Measurements from ENCODE around the gene ZFP1. TPM values are rescaled to one million over a fixed set of nuclear protein-coding genes. Genes with fewer than 3 reads are reported as not detected.
"Not testable (repeated sequence)": the region's sequence is repeated elsewhere in the genome, so short reads cannot be mapped to it uniquely, and the experiment has no call there.

The ZFP1 gene
- polyA plus RNA-seq, 5 donors = 18.6 to 30.5 (median 22.0) TPM

DNA sequence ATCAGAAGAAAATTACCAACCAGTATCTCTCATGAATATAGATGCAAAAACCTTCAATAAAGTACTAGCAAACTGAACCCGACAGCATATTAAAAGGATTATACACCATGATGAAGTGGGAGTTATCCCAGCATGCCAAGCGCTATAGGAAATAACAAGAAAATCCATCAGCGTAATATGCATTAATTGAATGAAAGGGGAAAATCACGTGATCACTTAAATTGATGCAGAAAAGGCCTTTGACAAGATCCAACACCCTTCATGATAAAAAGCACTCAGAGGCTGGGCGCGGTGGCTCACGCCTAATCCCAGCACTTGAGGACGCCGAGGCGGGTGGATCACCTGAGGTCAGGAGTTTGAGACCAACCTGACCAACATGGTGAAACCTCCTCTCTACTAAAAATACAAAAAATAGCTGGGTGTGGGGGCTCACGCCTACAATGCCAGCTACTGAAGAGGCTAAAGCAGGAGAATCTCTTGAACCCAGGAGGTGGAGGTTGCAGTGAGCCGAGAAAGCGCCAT lies 53.8 kb downstream of the ZFP1 start:
- DNase-seq = no peak

DNA sequence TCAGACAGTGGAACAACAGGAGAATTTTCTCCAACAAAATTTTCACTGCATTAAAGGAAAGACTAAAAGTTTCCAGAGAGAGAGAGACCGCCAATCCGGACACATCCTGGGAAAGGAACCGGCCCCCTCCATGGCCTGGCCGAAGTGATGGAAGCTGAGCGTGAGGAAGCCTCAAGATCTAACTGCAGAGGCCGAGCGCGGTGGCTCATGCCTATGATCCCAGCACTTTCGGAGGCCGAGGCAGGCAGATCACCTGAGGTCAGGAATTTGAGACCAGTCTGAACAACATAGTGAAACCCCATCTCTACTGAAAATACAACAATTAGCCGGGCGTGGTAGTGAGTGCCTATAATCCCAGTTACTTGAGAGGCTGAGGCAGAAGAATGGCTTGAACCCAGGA lies 54.8 kb downstream of the ZFP1 start:
- DNase-seq = no peak

- DNase-seq = no peak
Observed at GRCh38 chr16:75203667-75204409, 55.5 kb downstream of the ZFP1 start.

- DNase-seq = no peak
Observed at GRCh38 chr16:75204410-75204758, 56.1 kb downstream of the ZFP1 start.

GRCh38 chr16:75204905-75205304 lies 56.6 kb downstream of the ZFP1 start:
- not testable (repeated sequence) for DNase-seq

GRCh38 chr16:75205438-75205837 lies 57.1 kb downstream of the ZFP1 start:
- DNase-seq = not testable (repeated sequence)

GRCh38 chr16:75205961-75206748 lies 57.8 kb downstream of the ZFP1 start:
- DNase-seq = not testable (repeated sequence)

DNA sequence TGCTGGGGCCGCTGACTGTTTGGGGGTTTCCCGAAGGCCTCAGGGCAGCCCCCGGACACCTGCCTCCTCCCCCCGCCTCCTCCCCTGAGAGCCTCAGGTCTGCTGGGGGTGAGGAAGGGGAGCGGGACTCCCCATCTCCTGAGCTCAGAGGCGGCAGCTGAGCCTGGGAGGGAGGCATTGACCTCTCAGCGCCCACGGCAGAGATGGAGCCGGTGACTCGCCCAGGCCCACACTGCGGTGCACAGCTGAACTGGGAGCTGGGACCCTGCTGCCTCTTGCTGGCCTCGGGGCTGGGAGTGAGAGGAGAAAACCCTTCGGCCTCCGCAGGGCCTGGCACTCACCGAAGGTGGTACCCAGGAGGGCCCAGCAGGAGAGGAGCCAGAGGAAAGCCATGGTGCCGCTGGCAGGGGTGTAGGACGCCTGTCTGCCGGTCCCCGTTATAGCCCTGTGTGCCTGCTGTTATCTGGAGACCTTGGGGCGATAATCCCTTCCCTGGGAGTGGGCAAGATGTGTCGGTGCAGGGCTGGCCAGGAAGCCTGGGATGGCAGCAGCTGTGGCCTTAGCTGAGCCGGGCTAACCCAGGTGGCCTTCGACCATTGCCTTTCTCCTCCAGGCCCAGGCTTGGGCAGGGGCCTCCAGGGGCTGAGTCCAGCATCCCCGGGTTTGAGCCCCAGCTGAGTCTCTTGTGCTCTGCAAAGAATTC lies 58.6 kb downstream of the ZFP1 start, which contains the start of gene CTRB2:
Gene CTRB2, minus strand, starts transcription at position 413 of the 703 bp plus-strand sequence. Its CDS starts 20 bp downstream, at position 393.
- no peak for DNase-seq

- no peak for DNase-seq
Observed at GRCh38 chr16:75207831-75208230, 59.5 kb downstream of the ZFP1 start.

- no peak for DNase-seq
Observed at GRCh38 chr16:75208242-75208825, 60.0 kb downstream of the ZFP1 start.

DNA sequence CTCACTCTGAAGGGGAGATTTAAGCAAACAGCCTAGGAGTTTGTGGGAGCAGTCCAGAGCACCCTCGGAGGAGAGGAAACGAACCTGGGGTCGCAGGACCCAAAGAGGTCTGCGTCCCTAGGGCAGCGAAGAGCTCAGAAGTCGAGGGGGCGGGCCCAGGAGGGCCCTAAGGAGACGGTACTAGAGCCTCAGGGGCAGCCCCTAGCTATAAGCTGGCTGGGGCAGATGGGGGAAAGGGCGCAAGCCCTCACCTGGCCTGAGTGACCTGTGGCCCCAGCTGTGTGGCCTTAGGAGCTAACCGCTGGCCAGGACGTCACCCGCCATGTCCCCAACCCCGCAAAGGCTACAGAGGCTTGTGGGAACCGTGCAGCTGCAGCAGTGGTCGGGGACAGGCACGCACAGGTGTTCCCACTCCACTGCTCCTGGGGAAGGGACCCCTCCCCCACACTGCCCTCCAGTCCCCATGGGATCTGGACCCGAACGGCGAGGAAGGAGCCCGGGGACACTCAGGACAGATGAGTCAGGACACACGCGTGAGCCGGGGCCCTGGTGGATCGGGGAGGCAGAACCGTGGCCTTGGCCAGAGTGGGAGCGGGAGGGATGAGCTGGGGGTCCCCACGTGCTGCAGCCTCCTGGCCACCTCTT lies 60.7 kb downstream of the ZFP1 start:
- no peak for DNase-seq

DNA sequence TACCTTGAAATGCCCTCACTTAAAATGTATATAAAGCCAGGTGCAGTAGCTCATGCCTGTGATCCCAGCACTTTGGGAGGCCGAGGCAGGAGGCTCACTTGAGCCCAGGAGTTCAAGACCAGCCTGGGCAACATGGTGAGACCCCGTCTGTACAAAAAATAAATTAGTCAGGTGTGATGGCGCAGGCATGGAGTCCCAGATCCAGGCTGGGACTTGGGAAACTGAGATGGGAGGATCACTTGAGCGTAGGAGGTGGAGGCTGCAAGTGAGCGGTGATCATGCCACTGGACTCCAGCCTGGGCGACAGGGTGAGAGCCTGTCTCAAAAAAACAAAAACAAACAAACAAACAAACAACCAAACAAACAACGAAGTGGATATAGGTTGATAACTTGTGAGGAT lies 61.2 kb downstream of the ZFP1 start:
- DNase-seq = not testable (repeated sequence)

DNA sequence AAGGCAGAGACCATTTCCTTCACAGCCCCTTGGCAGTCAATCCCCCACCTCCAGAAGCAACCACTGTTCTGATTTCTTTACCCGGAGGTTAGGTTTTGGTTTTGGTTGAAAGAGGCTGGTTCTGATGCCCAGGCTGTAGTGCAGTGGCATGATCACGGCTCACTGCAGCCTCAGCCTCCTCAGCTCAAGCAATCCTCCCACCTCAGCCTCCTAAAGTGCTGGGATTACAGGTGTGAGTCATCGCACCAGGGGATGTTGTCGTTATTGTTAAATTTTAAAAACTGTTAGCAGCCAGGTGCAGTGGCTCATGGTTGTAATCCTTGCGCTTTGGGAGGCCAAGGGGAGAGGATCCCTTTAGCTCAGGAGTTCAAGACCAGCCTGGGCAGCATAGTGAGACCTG lies 61.6 kb downstream of the ZFP1 start:
- DNase-seq = no peak

GRCh38 chr16:75211286-75211685 lies 63.0 kb downstream of the ZFP1 start:
- DNase-seq = not testable (repeated sequence)

DNA sequence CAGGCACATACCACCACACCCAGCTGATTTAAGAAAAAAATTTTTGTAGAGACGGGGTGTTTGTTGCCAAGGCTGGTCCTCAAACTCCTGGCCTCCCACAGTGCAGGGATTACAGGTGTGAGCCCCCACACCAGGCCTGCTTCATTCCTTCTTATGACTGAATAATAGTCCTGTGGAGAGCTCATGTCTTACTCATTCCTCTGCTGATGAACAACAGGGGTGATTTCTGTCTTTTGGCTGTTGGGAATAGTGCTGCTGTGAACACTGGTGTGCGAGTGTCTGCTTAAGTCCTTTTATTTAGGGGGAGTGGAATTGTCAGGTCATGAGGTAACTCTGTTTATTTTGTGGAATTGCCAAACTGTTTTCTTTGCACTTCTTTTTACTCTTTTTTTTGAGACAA lies 67.8 kb downstream of the ZFP1 start:
- DNase-seq = no peak

DNA sequence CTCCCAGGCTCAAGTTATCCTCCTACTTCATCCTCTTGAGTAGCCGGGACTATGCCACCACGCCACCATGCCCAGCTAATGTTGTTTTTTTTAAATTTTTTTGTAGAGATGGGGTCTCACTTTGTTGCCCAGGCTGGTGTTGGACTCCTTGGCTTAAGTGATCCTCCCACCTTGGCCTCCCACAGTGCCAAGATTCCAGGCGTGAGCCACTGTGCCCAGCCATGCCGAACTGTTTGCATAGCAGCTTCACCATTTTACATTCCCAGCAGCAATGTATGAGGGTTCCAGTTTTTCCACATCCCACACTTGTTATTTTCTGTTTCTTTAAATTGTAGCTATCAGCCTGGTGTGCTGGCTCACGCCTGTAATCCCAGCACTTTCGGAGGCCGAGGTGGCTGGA lies 68.3 kb downstream of the ZFP1 start:
- DNase-seq = no peak

- DNase-seq = no peak
Observed at GRCh38 chr16:75217389-75217851, 69.1 kb downstream of the ZFP1 start.

DNA sequence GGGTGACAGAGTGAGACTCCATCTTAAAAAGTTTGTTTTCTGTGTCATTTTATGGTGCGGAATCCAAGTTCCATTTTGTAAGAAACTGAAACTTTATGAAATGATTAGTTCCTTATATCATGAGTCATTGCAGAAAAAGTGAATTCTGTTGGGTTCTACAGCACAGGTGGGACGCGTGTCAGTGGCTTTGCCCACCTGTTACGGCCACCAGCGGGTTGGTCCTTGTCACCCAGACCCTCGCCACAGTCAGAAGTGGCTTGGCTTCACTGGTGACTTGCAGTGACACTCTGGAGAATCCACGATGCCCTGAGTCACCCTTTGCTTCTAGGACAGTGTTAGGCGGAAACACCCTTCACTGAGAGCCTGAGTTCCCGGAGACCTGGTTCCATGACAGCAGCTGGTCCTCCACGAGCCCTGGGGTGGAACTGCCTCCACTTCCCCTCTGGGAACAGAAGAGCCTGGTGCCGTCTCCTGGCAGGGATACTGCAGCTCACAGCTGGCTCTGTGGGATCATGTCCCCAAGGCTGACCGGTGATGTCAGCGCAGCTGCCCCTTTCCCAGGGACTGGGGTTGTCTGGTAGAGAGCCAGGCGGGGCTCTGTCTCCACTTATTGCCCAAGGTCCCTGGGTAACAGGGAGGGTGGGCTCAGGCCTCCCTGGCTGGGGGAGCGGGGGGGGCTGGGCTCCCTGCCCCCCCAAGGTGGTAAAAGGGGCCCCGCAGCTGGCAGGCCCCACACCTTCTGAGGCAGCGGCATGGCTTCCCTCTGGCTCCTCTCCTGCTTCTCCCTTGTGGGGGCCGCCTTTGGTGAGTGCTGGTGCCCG lies 70.1 kb downstream of the ZFP1 start, which contains the start of gene CTRB1:
Gene CTRB1, plus strand, starts transcription at position 733 of the 821 bp plus-strand sequence. Its CDS starts 20 bp downstream, at position 753.
- DNase-seq = no peak

DNA sequence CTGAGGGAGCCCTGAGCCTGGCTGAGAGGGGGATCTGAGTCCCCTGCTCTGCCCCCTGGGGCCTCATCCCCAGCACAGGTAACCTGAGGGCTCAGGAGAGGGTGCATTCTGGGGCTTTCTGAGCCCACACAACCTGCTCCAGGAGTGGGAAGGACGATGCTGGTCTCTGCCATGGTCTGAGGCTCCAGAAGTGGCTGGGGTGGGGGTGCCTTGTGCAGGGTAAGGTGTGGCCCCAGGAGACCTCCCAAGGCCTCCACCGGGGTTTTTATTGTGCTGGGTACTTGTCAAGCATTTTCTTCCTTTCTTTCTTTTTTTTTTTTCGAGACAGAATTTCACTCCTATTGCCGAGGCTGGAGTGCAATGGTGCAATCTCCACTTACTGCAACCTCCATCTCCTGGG lies 70.8 kb downstream of the ZFP1 start:
- no peak for DNase-seq

GRCh38 chr16:75219838-75220237 lies 71.5 kb downstream of the ZFP1 start:
- DNase-seq = no peak
